ENCODE measurements around the gene GLYATL2.

GLYATL2 gene

GRCh38 chr11:58796333-58796732 is 48.2 kb downstream of the GLYATL2 start:
- H3K9me3 ChIP-seq (replicated peaks; ENCODE audit: low read length): no peaks in the 10 kb centered on the region
- H3K9ac ChIP-seq (ENCODE audit: low read depth, low read length): no peak overlapping the region

GRCh38 chr11:58788355-58789023 is 56.0 kb downstream of the GLYATL2 start:
- H3K4me2 ChIP-seq (ENCODE audit: low read length): no peak overlapping the region
- no peaks in the 10 kb centered on the region for H3K9me3 ChIP-seq (replicated peaks; ENCODE audit: low read length)
- no peaks in the 10 kb centered on the region for H3K4me1 ChIP-seq (ENCODE audit: control insufficient read depth, insufficient read depth, low read length)
- H3K9ac ChIP-seq (ENCODE audit: low read depth, low read length): no peak overlapping the region
- peaks cover 3% of the 10 kb centered on the region for H3K27me3 ChIP-seq (ENCODE audit: control insufficient read depth, insufficient read depth, low read length)
- H3K4me3 ChIP-seq (ENCODE audit: low read length): no peak overlapping the region
- H3K36me3 ChIP-seq (ENCODE audit: insufficient read depth, low read length): no peaks in the 10 kb centered on the region

More at GRCh38 chr11:58796333-58796732, 48.2 kb downstream of the GLYATL2 start:
- Histone ChIP-seq H3K4me1 (ENCODE audit: control insufficient read depth, insufficient read depth, low read length) (no peaks in the 10 kb centered on the region), H3K4me2 (ENCODE audit: low read length) (no peak overlapping the region), H3K36me3 (ENCODE audit: insufficient read depth, low read length) (no peaks in the 10 kb centered on the region), H3K27me3 (ENCODE audit: control insufficient read depth, insufficient read depth, low read length) (no peaks in the 10 kb centered on the region), H3K4me3 (ENCODE audit: low read length) (no peak overlapping the region)

GRCh38 chr11:58787903-58788302 is 56.6 kb downstream of the GLYATL2 start:
- Histone ChIP-seq H3K36me3 (ENCODE audit: insufficient read depth, low read length) (no peaks in the 10 kb centered on the region), H3K4me2 (ENCODE audit: low read length) (no peak overlapping the region), H3K27me3 (ENCODE audit: control insufficient read depth, insufficient read depth, low read length) (peaks cover 3% of the 10 kb centered on the region), H3K4me1 (ENCODE audit: control insufficient read depth, insufficient read depth, low read length) (no peaks in the 10 kb centered on the region), H3K9me3 (replicated peaks; ENCODE audit: low read length) (no peaks in the 10 kb centered on the region), H3K4me3 (ENCODE audit: low read length) (no peak overlapping the region), H3K9ac (ENCODE audit: low read depth, low read length) (no peak overlapping the region)

GRCh38 chr11:58786693-58787092 is 57.8 kb downstream of the GLYATL2 start:
- Histone ChIP-seq H3K9ac (ENCODE audit: low read depth, low read length) (no peak overlapping the region), H3K36me3 (ENCODE audit: insufficient read depth, low read length) (no peaks in the 10 kb centered on the region), H3K27me3 (ENCODE audit: control insufficient read depth, insufficient read depth, low read length) (peaks cover 3% of the 10 kb centered on the region), H3K4me2 (ENCODE audit: low read length) (no peak overlapping the region), H3K9me3 (replicated peaks; ENCODE audit: low read length) (no peaks in the 10 kb centered on the region), H3K4me3 (ENCODE audit: low read length) (no peak overlapping the region), H3K4me1 (ENCODE audit: control insufficient read depth, insufficient read depth, low read length) (no peaks in the 10 kb centered on the region)

GRCh38 chr11:58784995-58785394 is 59.5 kb downstream of the GLYATL2 start:
- no peaks in the 10 kb centered on the region for H3K9me3 ChIP-seq (replicated peaks; ENCODE audit: low read length)
- H3K9ac ChIP-seq (ENCODE audit: low read depth, low read length): no peak overlapping the region
- H3K4me2 ChIP-seq (ENCODE audit: low read length): no peak overlapping the region
- H3K27me3 ChIP-seq (ENCODE audit: control insufficient read depth, insufficient read depth, low read length): no peaks in the 10 kb centered on the region
- H3K36me3 ChIP-seq (ENCODE audit: insufficient read depth, low read length): no peaks in the 10 kb centered on the region
- H3K4me3 ChIP-seq (ENCODE audit: low read length): no peak overlapping the region
- no peaks in the 10 kb centered on the region for H3K4me1 ChIP-seq (ENCODE audit: control insufficient read depth, insufficient read depth, low read length)

All from skeletal muscle satellite cell (primary cell).